OCI-LY1 (cell line): ENCODE results near the gene RNF214.

Experiments
- CTCF ChIP-seq: fragments of 200-600 bp; sonication (generic), shearing (Covaris generic); IDR thresholded peaks from 2 replicates; pipeline ENCODE4 v1.5.1; 2017; ENCODE audit warnings: mild to moderate bottlenecking, antibody characterized with exemption, low read length, moderate library complexity, mixed read lengths
- EZH2 ChIP-seq: fragments of 200-600 bp; sonication (generic), shearing (Covaris generic); IDR thresholded peaks from 2 replicates; pipeline ENCODE4 v1.8.0; 2017; ENCODE audit warnings: borderline replicate concordance, mixed run types, mild to moderate bottlenecking, antibody characterized with exemption, low read length, moderate library complexity, mixed read lengths

- no peak for TF ChIP-seq CTCF
- TF ChIP-seq EZH2, result no peak
Measured at GRCh38 chr11:117302228-117302627, 69.8 kb downstream of the RNF214 start.
